Measurements from ENCODE around the gene CACNA2D1.

GRCh38 chr7:82241356-82241755, 202.2 kb downstream of the CACNA2D1 start:
- no peak for TF ChIP-seq POLR2AphosphoS5 (IDR thresholded peaks at IDR 0.05; ENCODE audit: low read depth, low read length)
- no peak for TF ChIP-seq CTCF (IDR thresholded peaks at IDR 0.05)
